ENCODE results near the gene ACAA2.

- TF ChIP-seq EZH2 (IDR thresholded peaks at IDR 0.05; ENCODE audit: low read length), result no peak
- no peak for TF ChIP-seq CTCF (optimal IDR thresholded peaks at IDR 0.05 in 1 of 3, IDR thresholded peaks at IDR 0.05 in 1 of 3, conservative IDR thresholded peaks at IDR 0.05 in 1 of 3; ENCODE audit: extremely low read depth in 1 of 3, insufficient read depth in 2 of 3, low read length in 3 of 3)
These were observed 5.8 kb upstream of the ACAA2 start for GRCh38 chr18:49819071-49819662.

Measured in keratinocyte (primary cell).